SK-N-MC (cell line): ENCODE measurements around the gene QARS1.

Source experiments
- EZH2 ChIP-seq: fragments of 200-600 bp; sonication (generic); IDR thresholded peaks from one replicate; pipeline ENCODE4 v1.6.1; 2017; ENCODE audit warnings: antibody characterized with exemption
- POLR2AphosphoS5 ChIP-seq: IDR thresholded peaks from 2 replicates; pipeline ENCODE4 v1.6.1; 2012; ENCODE audit warnings: mild to moderate bottlenecking, low read depth, low read length, borderline replicate concordance

- TF ChIP-seq POLR2AphosphoS5 (no peak), EZH2 (no peak)
Measured at GRCh38 chr3:49076646-49077045, 27.9 kb downstream of the QARS1 start.
